ENCODE measurements around the gene PDCD7. TPM values are rescaled to one million over a fixed set of nuclear protein-coding genes. Genes with fewer than 3 reads are reported as not detected.

The PDCD7 gene
- total RNA-seq, 4 donors from 2014 or later, result 12.4 to 22.1 (median 16.3) TPM

DNA sequence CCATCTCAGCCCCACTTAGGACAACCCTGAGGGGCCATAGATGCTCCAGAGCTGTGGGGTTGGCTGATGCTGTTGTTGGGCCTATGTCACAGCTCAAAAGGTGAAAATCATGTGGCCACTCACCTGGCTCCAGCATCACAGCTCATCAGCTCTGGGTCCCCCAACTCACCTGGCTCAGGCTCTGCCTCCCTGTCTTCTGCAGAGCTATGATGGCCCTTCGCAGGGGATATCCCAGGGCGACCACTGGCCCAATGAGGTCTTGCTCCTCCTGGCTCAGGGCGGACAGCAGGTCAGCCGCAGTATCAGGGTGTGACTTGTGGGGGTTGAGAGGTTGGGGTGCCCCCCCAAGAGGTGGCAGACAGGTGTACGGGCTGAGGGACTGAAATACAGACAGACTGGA is 34.3 kb downstream of the PDCD7 start:
- WGBS, 2 donors (ENCODE audit: low coverage in 1 of 2), result 94% methylated on average over 4 of the region's 5 CpGs; no CpG with 5 or more reads in 1 of the 2 donors
- H3K27ac ChIP-seq, result no peak overlapping the region
- no peak for TF ChIP-seq POLR2AphosphoS5 (IDR thresholded peaks at IDR 0.05)
- TF ChIP-seq EP300 (IDR thresholded peaks at IDR 0.05; ENCODE audit: low read depth), result no peak
- TF ChIP-seq POLR2A (IDR thresholded peaks at IDR 0.05), result no peak
- TF ChIP-seq CTCF (IDR thresholded peaks at IDR 0.05), result no peak
- H3K4me3 ChIP-seq, result no peak overlapping the region
- DNase-seq, result no peak
- intact Hi-C loops (cut with DNase I; ENCODE audit: low total_unique reads), result no loop called here
- peaks cover 10 to 21% (median 16%) of the 10 kb centered on the region in 4 donors for H3K4me1 ChIP-seq
- no peaks in the 10 kb centered on the region for H3K36me3 ChIP-seq
- no peaks in the 10 kb centered on the region for H3K9me3 ChIP-seq
- in situ Hi-C loops (cut with MboI; ENCODE audit: low pct_ligation_motif_present in 1 of 4, low pct_unique_long_range_greater_than_20kb in 1 of 4, low sequenced_read_pairs in 3 of 4), result loop anchor here in 2 of 4 donors (10.0 kb wide), 1 partner anchor 65 kb away; no protein-coding TSS in a partner anchor
- no peaks in the 10 kb centered on the region for H3K27me3 ChIP-seq

DNA sequence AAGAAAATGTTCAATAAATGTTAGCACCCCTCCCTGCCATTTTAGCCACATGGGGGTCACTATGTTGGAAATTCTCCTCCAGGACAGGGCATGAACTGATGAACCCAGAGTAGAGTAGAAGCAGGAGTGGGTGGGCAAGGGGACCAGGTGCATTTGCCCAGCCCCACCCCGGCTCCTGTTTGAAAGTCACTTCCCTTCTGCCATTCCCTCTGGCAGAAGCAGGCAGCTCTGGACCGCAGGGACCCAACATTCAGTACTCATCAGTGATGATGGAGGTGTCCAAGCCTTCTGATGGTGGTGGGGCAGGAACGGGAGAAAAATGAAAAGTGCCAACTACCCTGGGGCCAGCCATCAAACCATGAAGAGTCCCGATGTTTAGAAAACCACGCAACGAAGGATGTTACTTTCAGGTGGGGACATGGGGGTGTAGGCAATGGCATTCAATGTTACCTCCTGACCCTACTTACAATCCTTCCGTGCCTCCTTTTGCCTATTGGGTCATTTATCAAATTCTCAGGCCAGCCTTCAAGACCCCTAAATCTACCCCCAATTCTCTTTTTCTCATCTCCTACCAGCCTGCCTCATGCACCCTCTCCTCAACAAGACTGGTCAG is 35.9 kb downstream of the PDCD7 start:
- no peaks in the 10 kb centered on the region for H3K36me3 ChIP-seq
- H3K4me3 ChIP-seq, result no peak overlapping the region
- DNase-seq, result no peak
- intact Hi-C loops (cut with DNase I; ENCODE audit: low total_unique reads), result no loop called here
- peaks cover 10 to 23% (median 16%) of the 10 kb centered on the region in 4 donors for H3K4me1 ChIP-seq
- H3K9me3 ChIP-seq, result no peaks in the 10 kb centered on the region
- no peaks in the 10 kb centered on the region for H3K27me3 ChIP-seq
- 93 to 100% methylated on average over 5 to 7 of the region's 7 CpGs for WGBS, 2 donors (ENCODE audit: low coverage in 1 of 2)
- no peak for TF ChIP-seq CTCF (IDR thresholded peaks at IDR 0.05)
- no peak for TF ChIP-seq POLR2A (IDR thresholded peaks at IDR 0.05)
- TF ChIP-seq POLR2AphosphoS5 (IDR thresholded peaks at IDR 0.05), result no peak
- TF ChIP-seq EP300 (IDR thresholded peaks at IDR 0.05; ENCODE audit: low read depth), result no peak
- in situ Hi-C loops (cut with MboI; ENCODE audit: low pct_ligation_motif_present in 1 of 4, low pct_unique_long_range_greater_than_20kb in 1 of 4, low sequenced_read_pairs in 3 of 4), result loop anchor here in 2 of 4 donors (10.0 kb wide), 1 partner anchor 63 kb away; no protein-coding TSS in a partner anchor
- H3K27ac ChIP-seq, result no peak overlapping the region

DNA sequence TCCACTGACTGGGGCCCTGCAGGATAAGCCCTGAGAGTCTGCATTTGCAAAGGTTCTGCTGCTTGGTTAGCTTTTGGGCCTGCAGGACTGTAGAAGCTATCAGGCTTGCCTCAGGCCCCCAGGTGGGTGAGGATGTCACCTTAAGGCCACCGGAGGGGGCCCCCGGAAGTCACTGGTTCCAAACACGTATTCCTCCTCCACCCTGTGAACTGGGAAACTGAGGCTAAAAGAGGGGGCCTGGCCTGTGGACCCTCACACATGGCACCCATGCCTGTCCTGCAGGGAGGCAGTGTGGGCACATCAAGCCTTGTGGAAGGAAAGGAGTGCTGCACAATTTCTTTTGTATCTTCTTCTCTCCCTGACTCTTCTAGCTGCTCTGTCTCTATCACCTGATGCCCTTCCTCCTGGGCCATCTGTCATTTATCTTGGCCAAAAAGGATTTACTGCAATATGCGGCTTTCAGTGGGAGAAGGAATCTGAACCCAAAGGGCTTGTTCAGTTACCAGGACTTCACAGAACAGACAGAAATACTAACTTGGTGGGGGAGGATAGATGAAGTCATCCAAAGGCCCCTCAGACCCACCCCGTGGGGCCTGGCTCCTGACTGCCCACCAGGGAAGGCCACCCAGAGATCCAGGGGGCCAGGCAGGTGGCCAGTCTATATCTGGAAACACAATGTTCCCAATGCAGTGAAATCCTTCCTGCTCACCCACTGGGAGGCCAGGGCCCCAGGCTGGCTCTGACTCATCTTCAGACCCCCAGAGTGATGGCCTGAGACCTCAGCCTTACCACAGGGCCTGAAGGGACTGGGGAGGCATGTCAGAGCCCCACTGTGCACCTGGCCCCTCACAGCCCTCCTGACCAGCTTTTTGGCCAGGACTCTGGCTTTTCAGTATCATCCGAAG is 36.9 kb downstream of the PDCD7 start:
- H3K27ac ChIP-seq, result no peak overlapping the region

More for the DNA sequence above, 36.9 kb downstream of the PDCD7 start:
- no peak for DNase-seq
- 92 to 100% methylated on average over 1 to 6 of the region's 6 CpGs for WGBS, 2 donors (ENCODE audit: low coverage in 1 of 2)
- intact Hi-C loops (cut with DNase I; ENCODE audit: low total_unique reads) (no loop called here), in situ Hi-C loops (cut with MboI; ENCODE audit: low pct_ligation_motif_present in 1 of 4, low pct_unique_long_range_greater_than_20kb in 1 of 4, low sequenced_read_pairs in 3 of 4) (loop anchor here in 2 of 4 donors (10.0 kb wide), 1 partner anchor 62 kb away; no protein-coding TSS in a partner anchor)
- TF ChIP-seq POLR2A (IDR thresholded peaks at IDR 0.05) (no peak), POLR2AphosphoS5 (IDR thresholded peaks at IDR 0.05) (no peak), CTCF (IDR thresholded peaks at IDR 0.05) (no peak), EP300 (IDR thresholded peaks at IDR 0.05; ENCODE audit: low read depth) (no peak)
- Histone ChIP-seq H3K27me3 (no peaks in the 10 kb centered on the region), H3K4me3 (no peak overlapping the region), H3K9me3 (no peaks in the 10 kb centered on the region), H3K4me1 (peaks cover 10 to 23% (median 16%) of the 10 kb centered on the region in 4 donors), H3K36me3 (no peaks in the 10 kb centered on the region)

All from transverse colon (tissue), 4 donors.